ENCODE results near the gene TSPAN6. TPM values are rescaled to one million over a fixed set of nuclear protein-coding genes. Genes with fewer than 3 reads are reported as not detected.

Gene TSPAN6
- total RNA-seq, 1 experiment from 2014 or later, result 7.2 TPM

GRCh38 chrX:100586747-100587146 is 49.9 kb downstream of the TSPAN6 start:
- TF ChIP-seq POLR2AphosphoS5 (IDR thresholded peaks at IDR 0.05; ENCODE audit: low read depth, low read length) (no peak), REST (IDR thresholded peaks at IDR 0.05; ENCODE audit: insufficient read depth in 1 of 2, low read depth in 2 of 2, low read length in 1 of 2) (no peak), TCF7L2 (IDR thresholded peaks at IDR 0.05; ENCODE audit: low read depth, low read length) (no peak), CTCF (IDR thresholded peaks at IDR 0.05) (no peak), SIN3A (IDR thresholded peaks at IDR 0.05; ENCODE audit: borderline replicate concordance, insufficient read depth, low read depth, low read length) (no peak)
- Histone ChIP-seq H3K4me3 (ENCODE audit: low read depth in 2 of 2, low read length in 2 of 2) (no peak overlapping the region), H3K36me3 (ENCODE audit: control insufficient read depth, insufficient read depth, low read length) (no peaks in the 10 kb centered on the region), H3K4me1 (ENCODE audit: control insufficient read depth, insufficient read depth, low read length) (no peaks in the 10 kb centered on the region), H3K9me3 (ENCODE audit: control insufficient read depth, insufficient read depth, low read depth, low read length) (no peaks in the 10 kb centered on the region), H3K27ac (ENCODE audit: low read length) (no peak overlapping the region), H3K27me3 (ENCODE audit: control insufficient read depth, insufficient read depth, low read length) (no peaks in the 10 kb centered on the region; the same call in 1 of the 2 replicates)
- intact Hi-C loops (cut with micrococcal nuclease; ENCODE audit: unreplicated experiment) (no loop called here), in situ Hi-C loops (cut with HindIII; ENCODE audit: low pct_unique_long_range_greater_than_20kb, low sequenced_read_pairs) (no loop called here)
- ATAC-seq (no peak), DNase-seq (ENCODE audit: low read depth, low spot score) (no peak)
- CTCF ChIA-PET, result no interaction called here
- BruUV-seq (replicated peaks), result no TSS peak
- POLR2A ChIA-PET, result no interaction called here

GRCh38 chrX:100584611-100585010 is 52.0 kb downstream of the TSPAN6 start, which contains the start of gene TNMD:
Gene TNMD, plus strand, starts transcription at chrX:100584936. Its CDS starts 83 bp downstream, at chrX:100585019.
- Histone ChIP-seq H3K27ac (ENCODE audit: low read length) (no peak within 1 kb of the TSS), H3K4me3 (ENCODE audit: low read depth in 2 of 2, low read length in 2 of 2) (no peak within 1 kb of the TSS), H3K9me3 (ENCODE audit: control insufficient read depth, insufficient read depth, low read depth, low read length) (no peaks in the 10 kb centered on the region), H3K4me1 (ENCODE audit: control insufficient read depth, insufficient read depth, low read length) (no peaks in the 10 kb centered on the region), H3K27me3 (ENCODE audit: control insufficient read depth, insufficient read depth, low read length) (no peaks in the 10 kb centered on the region; the same call in 1 of the 2 replicates), H3K36me3 (ENCODE audit: control insufficient read depth, insufficient read depth, low read length) (no peaks in the 10 kb centered on the region)
- DNase-seq (ENCODE audit: low read depth, low spot score), result no peak
- TF ChIP-seq SIN3A (IDR thresholded peaks at IDR 0.05; ENCODE audit: borderline replicate concordance, insufficient read depth, low read depth, low read length) (no peak), POLR2AphosphoS5 (IDR thresholded peaks at IDR 0.05; ENCODE audit: low read depth, low read length) (no peak), REST (IDR thresholded peaks at IDR 0.05; ENCODE audit: insufficient read depth in 1 of 2, low read depth in 2 of 2, low read length in 1 of 2) (no peak), CTCF (IDR thresholded peaks at IDR 0.05) (no peak), TCF7L2 (IDR thresholded peaks at IDR 0.05; ENCODE audit: low read depth, low read length) (no peak)
- BruUV-seq (replicated peaks), result no TSS peak
- CTCF ChIA-PET, result interaction anchor here (0.7 kb wide), 1 partner anchor 101 kb away, joined by 3 read pairs; no protein-coding TSS in a partner anchor
- POLR2A ChIA-PET, result no interaction called here
- intact Hi-C loops (cut with micrococcal nuclease; ENCODE audit: unreplicated experiment), result no loop called here
- in situ Hi-C loops (cut with HindIII; ENCODE audit: low pct_unique_long_range_greater_than_20kb, low sequenced_read_pairs), result no loop called here
- ATAC-seq, result no peak
